Adipose tissue (tissue), 3 donors: ENCODE measurements around the gene TMEM74B. TPM values are rescaled to one million over a fixed set of nuclear protein-coding genes. Genes with fewer than 3 reads are reported as not detected.

Source experiments
- H3K27ac ChIP-seq: one replicate; pipeline ENCODE4 v1.5.1; 2013; ENCODE audit warnings: low read depth, low read length
- WGBS, 3 donors: extraction: QIAGEN DNeasy Blood & Tissue Kit; methylation state at CpG; one replicate each; pipeline ENCODE4 v1.1.7; 2013; 5-methylcytosine and 5-hydroxymethylcytosine counted together
- polyA plus RNA-seq, 3 donors: library from polyadenylated mRNA; stranded (reverse); fragments of 200-250 nt; gene quantifications; one replicate each; pipeline ENCODE4 v1.2.3, GENCODE V29; 2013
- donor health status: healthy with polysubstance abuse.
- donor health status: Bipolar disorder and iron deficiency.
- donor health status: healthy.

Gene TMEM74B
- polyA plus RNA-seq, 3 donors, result 0.63 to 5.1 (median 1.8) TPM

GRCh38 chr20:1207293-1207878, 22.6 kb upstream of the TMEM74B start:
- no peak overlapping the region for H3K27ac ChIP-seq
- 81 to 93% (median 90%) methylated on average over 3 of the region's 3 CpGs for WGBS, 3 donors

DNA sequence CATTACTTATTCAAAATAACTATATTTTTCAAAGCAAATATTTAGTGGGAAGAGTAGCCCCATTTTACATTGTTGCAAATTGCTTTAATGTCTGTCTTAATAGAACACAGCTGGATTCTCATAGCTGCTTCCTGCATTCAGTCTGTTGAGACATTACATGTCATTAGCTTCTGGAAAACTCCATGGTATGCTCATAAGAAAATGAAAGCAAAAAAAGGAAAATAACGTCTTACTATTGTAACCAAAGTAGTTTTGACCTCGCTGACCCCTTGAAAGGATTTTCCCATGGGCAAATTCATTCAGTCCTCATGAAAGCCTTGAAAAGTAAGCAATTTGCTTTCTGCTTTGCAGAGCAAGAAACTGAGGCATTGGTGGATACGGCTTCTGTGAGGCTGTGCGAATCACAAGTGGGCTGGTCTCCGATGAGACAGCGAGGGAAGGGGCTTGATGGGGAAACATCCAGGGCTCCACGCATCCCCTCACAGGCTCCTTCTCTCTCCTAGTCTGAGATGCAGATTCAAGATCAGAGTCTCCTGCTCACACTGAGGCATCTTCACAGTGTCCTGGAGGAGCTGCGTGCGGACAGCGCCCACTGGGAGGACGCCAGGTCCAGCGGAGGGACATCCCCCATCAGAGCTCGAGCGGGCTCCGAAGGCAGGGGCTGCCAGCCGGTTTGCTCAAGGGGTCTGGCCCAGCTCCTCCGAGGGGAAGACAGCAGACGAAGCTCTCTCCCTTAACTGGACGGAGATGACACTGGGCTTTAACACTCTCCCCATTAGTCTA, 21.8 kb upstream of the TMEM74B start:
- WGBS, 3 donors, result 65 to 77% (median 72%) methylated on average over 19 of the region's 19 CpGs
- no peak overlapping the region for H3K27ac ChIP-seq

- 90 to 94% (median 94%) methylated on average over 8 of the region's 8 CpGs for WGBS, 3 donors
- H3K27ac ChIP-seq, result no peak overlapping the region
Observed at GRCh38 chr20:1205802-1206201, 21.0 kb upstream of the TMEM74B start.

DNA sequence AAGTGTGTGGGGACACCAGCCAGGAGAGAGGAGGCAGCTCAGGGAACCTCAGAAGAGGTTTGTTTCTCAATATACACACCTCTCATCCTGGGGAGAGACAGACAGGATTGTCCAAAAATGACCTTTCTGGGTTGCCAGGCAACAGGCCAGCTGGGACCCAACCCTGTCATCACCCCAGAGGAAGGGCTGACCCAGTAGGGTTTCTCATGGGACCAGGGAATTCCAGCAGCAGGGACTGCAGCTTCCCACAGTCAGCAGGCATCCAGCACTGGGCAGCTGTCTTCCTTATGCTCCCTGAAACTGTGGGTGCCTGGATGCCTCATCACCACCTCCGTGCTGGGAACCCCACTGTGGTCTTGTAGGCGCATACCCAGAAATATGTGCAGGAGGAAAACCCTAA, 19.8 kb upstream of the TMEM74B start:
- WGBS, 3 donors, result 89 to 93% (median 91%) methylated on average over 2 of the region's 2 CpGs
- no peak overlapping the region for H3K27ac ChIP-seq

- no peak overlapping the region for H3K27ac ChIP-seq
- 32 to 68% (median 35%) methylated on average over 5 of the region's 5 CpGs for WGBS, 3 donors
Observed at GRCh38 chr20:1204113-1204512, 19.3 kb upstream of the TMEM74B start.

DNA sequence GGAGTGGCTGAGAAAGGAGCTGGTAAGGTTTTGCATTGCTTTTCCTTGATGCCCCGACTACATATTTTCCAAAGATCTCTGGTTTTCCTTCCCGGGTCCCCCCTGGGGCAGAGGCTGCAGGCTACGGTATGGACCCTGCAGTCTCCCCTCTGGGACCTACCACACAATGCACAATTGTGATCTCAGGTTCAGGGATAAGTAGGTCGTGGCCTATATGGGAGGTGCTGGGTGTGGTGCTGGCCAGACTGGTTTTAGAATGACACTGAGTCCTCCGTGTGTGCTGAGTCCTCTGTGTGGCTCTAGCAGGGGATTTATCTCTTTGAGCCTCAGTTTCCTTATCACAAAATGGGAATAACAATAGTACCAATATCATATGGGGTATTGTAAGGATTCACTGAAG, 18.8 kb upstream of the TMEM74B start:
- H3K27ac ChIP-seq, result no peak overlapping the region
- 46 to 68% (median 66%) methylated on average over 5 of the region's 5 CpGs for WGBS, 3 donors

GRCh38 chr20:1202762-1203504, 18.2 kb upstream of the TMEM74B start, which contains the start of gene C20orf202:
Gene C20orf202, plus strand, starts transcription at chr20:1203454. Its CDS starts 132 bp downstream, at chr20:1203586.
- H3K27ac ChIP-seq, result no peak within 1 kb of the TSS
- WGBS, 3 donors, result 64 to 69% (median 65%) methylated on average over 5 of the region's 5 CpGs

- H3K27ac ChIP-seq, result no peak overlapping the region
- WGBS, 3 donors, result 88 to 91% (median 90%) methylated on average over 1 of the region's 1 CpG
Observed at GRCh38 chr20:1199964-1200363, 15.2 kb upstream of the TMEM74B start.

DNA sequence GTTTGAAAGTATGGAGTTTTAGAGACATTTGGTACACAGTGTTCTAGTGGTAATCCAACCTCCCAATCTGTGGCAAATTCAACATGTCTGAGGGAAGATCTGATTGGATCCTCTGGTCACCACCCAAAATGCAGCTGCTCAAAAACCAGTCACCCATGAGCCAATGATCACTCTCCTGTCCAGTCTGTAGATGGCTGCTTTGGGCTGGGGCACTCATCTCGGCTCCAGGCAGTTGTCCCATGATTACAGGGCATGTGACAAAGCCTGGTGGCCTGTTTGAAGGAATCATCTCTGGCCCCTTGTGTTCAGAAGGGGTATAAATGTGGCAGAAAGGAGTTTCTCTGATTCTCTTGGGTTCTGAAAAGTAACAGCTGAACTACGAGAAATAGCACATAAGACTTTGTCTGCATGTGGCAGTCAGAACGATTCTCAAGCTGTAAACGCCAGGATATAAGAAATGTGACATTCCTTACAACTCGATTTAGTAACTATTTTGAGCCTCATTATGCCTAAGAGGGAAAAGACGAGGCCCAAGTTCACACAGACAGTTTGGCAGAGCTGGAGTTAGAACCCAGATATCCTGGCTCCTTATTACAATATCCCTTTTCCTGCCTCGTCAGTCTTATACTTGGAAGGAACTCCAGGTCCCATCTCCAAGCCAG, 14.6 kb upstream of the TMEM74B start:
- 66 to 67% (median 66%) methylated on average over 7 of the region's 7 CpGs for WGBS, 3 donors
- H3K27ac ChIP-seq, result no peak overlapping the region

- WGBS, 3 donors, result 82 to 97% (median 89%) methylated on average over 5 of the region's 5 CpGs
- H3K27ac ChIP-seq, result no peak overlapping the region
Observed at GRCh38 chr20:1198751-1199150, 14.0 kb upstream of the TMEM74B start.

DNA sequence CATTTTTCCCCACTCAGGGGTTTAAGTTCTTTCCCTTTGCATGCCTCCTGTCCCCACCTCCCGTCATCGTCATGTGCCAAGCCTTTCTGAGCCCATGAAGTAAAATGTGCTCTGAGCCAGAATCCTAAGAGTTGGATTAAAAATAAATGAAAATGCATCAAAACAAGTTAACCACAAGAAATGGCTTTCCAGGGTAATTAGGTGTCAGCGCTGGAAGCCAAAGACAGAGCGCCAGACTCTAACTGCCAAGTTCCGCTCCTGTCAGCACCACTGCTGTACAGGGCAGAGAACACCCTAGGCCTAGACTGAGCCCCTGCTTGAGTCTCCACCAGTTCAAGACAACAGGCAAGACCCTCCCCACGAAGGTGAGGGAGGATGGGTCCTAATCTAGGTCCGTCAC, 13.0 kb upstream of the TMEM74B start:
- H3K27ac ChIP-seq, result no peak overlapping the region
- WGBS, 3 donors, result 81 to 90% (median 87%) methylated on average over 7 of the region's 7 CpGs

DNA sequence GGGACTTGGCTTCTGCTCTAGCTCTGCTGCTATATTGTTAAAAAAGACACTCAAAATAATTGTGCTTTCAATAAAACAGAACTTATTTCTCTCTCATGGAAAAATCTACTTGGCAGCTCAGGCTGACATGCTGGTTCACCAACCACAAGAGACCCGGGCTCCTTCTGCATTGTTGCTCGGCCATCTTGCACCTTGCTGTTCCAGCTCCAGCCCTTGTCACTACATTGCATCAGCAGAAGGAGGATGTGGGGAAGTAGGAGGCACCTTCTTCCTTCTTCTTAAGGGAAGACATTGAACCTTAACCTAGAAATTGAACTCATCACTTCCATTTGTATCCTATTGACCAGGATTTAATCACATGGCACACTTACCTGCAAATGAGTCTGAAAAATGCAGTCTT, 11.9 kb upstream of the TMEM74B start:
- 81 to 88% (median 83%) methylated on average over 2 of the region's 2 CpGs for WGBS, 3 donors
- H3K27ac ChIP-seq, result no peak overlapping the region

GRCh38 chr20:1195226-1195625, 10.4 kb upstream of the TMEM74B start:
- WGBS, 3 donors, result 85 to 96% (median 95%) methylated on average over 1 of the region's 1 CpG
- H3K27ac ChIP-seq, result no peak overlapping the region

- no peak overlapping the region for H3K27ac ChIP-seq
- WGBS, 3 donors, result 76 to 89% (median 89%) methylated on average over 3 of the region's 3 CpGs
Observed at GRCh38 chr20:1191299-1191698, 6.5 kb upstream of the TMEM74B start.

DNA sequence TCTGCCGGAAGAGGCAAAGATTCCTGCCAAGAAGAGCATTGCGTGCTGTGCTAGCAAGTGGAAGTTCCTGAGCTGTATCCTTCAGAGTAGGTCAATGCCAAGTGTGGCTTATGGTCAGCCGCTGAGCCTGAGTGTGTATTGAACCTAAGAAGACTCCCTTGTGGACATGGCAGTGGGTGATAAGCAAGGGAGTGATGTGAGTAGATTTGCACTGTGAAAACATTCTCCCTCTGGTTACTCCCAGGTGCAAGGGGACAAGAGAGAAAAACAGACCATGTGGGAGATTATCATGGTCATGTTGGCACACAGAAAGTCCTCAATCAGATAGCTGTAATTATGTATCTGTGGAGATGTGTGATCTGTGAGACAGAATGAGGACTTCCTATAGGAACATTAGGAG, 6.1 kb upstream of the TMEM74B start:
- no peak overlapping the region for H3K27ac ChIP-seq
- WGBS, 3 donors, result 70 to 80% (median 74%) methylated on average over 3 of the region's 3 CpGs

GRCh38 chr20:1189827-1190226, 5.0 kb upstream of the TMEM74B start:
- WGBS, 3 donors, result 43 to 63% (median 56%) methylated on average over 1 of the region's 1 CpG
- no peak overlapping the region for H3K27ac ChIP-seq

DNA sequence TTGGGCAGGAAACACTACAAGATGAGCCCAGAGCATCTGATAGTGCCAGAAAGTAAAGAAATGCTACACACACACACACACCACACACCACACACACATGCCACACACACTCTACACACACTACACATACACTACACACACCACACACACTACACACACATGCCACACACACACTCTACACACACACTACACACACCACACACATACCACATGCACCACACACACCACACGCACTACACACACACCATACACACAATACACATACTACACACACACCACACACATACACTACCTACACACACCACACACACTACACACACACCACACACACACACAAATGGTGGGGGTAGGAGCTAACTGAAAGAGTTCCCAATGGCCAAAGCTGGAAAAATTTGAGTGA, 3.6 kb upstream of the TMEM74B start:
- H3K27ac ChIP-seq, result no peak overlapping the region
- 92 to 96% (median 96%) methylated on average over 1 of the region's 1 CpG for WGBS, 3 donors

DNA sequence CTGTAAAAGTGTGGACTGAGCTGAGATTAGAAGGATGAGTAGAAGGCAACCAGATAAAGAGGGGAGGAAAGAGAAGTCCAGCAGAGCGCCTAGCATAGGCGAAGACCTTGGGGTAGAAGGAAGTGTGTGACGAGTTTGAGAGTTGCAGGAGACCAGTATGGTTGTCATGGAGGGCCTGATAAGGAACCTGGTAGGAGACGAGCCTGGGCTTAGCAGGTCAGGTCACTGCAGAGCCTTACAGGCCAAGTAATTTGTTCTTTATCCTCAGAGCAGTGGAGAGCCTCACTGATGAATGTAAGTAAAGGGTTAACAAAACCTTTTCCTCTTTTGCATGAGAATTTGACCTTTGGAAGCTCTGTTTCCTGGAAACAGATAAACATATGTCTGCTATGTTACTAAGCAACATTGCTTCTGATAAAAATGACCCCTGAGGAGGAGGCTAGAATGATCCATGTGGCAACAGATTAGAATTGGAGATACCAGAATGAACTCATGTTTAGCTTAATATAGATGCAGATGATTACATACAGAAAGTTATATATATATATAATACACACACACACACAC, 2.9 kb upstream of the TMEM74B start:
- no peak overlapping the region for H3K27ac ChIP-seq
- 60 to 79% (median 67%) methylated on average over 4 of the region's 4 CpGs for WGBS, 3 donors
